Psoas muscle (tissue), 8 donors: Measurements from ENCODE around the gene P2RX2. TPM values are rescaled to one million over a fixed set of nuclear protein-coding genes. Genes with fewer than 3 reads are reported as not detected.

Source experiments
- ATAC-seq, 4 donors: fragments of 200-7000 bp; cut with Tn5 transposase; one replicate each; pipeline ENCODE4 v1.9.1; 2020; ENCODE audit warnings: moderate library complexity in 3 of 4, mild to moderate bottlenecking in 2 of 4
- DNase-seq, 2 donors: peaks; one replicate each; pipeline ENCODE4 v3.0.0-alpha.2; 2020
- H3K27ac ChIP-seq: fragments of 200-600 bp; one replicate; pipeline ENCODE4 v1.8.0; 2022
- H3K27me3 ChIP-seq, 3 donors: fragments of 200-600 bp in 1 of 3; one replicate each; pipeline versions ENCODE4 v1.6.1 to v1.8.0; 2013 to 2022; ENCODE audit warnings: low read length in 2 of 3, mild to moderate bottlenecking in 2 of 3, moderate library complexity in 1 of 3; ENCODE audit not compliant: insufficient read depth in 3 of 3
- H3K36me3 ChIP-seq, 2 donors: fragments of 200-600 bp in 1 of 2; one replicate each; pipeline versions ENCODE4 v1.6.1 to v1.8.0; 2013 to 2022; ENCODE audit warnings: low read depth in 1 of 2, mild to moderate bottlenecking in 1 of 2, moderate library complexity in 1 of 2; ENCODE audit not compliant: insufficient read depth in 1 of 2
- H3K4me1 ChIP-seq: fragments of 200-600 bp; one replicate; pipeline ENCODE4 v1.8.0; 2022
- H3K4me3 ChIP-seq: fragments of 200-600 bp; one replicate; pipeline ENCODE4 v1.8.0; 2022; ENCODE audit warnings: mild to moderate bottlenecking
- H3K9me3 ChIP-seq: fragments of 200-600 bp; one replicate; pipeline ENCODE4 v1.8.0; 2022
- WGBS, 3 donors: extraction: QIAGEN DNeasy Blood & Tissue Kit; methylation state at CpG; one replicate each; pipeline versions ENCODE4 v1.1.6 to v1.1.7; 2013; 5-methylcytosine and 5-hydroxymethylcytosine counted together
- intact Hi-C, 2 donors: fragments of 100-400 bp; cut with DNase I; formaldehyde crosslinking; loops; one replicate each; pipeline versions ENCODE4 v1.11.0 to v1.14.2; 2022
- polyA plus RNA-seq, 3 donors: library from polyadenylated mRNA; stranded (reverse); fragments of 200-250 nt; gene quantifications; one replicate each; pipeline ENCODE4 v1.2.3, GENCODE V29; 2013
- total RNA-seq, 4 donors: library from RNA; stranded (reverse); fragmentation: NEBNext Ultra II Directional in 2 of 4; extraction: Animal tissue kit (Norgen Biotek cat#: 25700) in 2 of 4; gene quantifications; one replicate each; pipeline versions ENCODE4 v1.2.1 to v1.2.4, GENCODE V29; 2021 to 2023
- TF ChIP-seq, protein P1 (sequence below): fragments of 200-600 bp; IDR thresholded peaks from one replicate; pipeline ENCODE4 v1.8.0; 2022; ENCODE audit warnings: antibody characterized with exemption
- donor health status: healthy with polysubstance abuse.
- donor health status: DM: no; HTN: no; CAD: no; lungs with moderate emphysema.
- donor health status: Bipolar disorder and iron deficiency.
- donor health status: healthy.
- donor health status: DM: yes; HTN: yes; CAD: no.
- donor health status: DM: no; HTN: no; CAD: no.
- donor health status: DM: no; HTN: no; CAD: no.
- donor health status: DM: yes; HTN: yes; CAD: no.

P2RX2 gene
- total and polyA plus RNA-seq, 7 donors = 0.01 TPM; not detected in 6

DNA sequence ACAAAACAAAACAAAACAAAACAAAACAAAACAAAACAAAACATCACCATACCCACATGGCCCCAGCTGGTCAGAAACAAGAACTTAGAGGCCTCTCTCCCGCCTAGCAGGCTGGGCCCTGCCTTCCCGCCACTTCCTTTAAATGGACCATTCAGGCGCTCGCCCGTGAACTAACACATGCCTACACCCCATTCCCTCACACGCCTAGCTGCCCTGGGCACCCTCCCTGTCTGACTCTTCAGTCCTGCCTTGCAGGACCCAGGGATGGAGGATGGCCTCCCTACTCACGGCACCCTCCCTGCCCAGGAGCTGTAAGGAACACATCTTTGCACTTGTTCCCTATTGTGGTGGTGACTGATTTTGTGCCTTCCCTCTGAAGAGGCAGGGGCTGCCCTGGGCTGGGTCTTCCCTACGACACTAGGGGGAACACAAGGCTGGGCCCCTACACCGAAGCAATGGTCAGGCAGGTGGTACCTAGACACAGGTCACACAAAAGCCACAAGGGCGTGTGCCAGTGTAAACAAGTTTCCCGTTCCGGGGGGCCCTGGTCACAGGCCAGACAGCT lies 21.5 kb downstream of the P2RX2 start:
- Histone ChIP-seq H3K4me1 (no peaks in the 10 kb centered on the region), H3K27me3 (no peaks in the 10 kb centered on the region), H3K9me3 (no peaks in the 10 kb centered on the region), H3K4me3 (no peak overlapping the region), H3K27ac (no peak overlapping the region), H3K36me3 (peaks cover 0 to 72% of the 10 kb centered on the region in 2 donors)
- TF ChIP-seq, protein P1, sequence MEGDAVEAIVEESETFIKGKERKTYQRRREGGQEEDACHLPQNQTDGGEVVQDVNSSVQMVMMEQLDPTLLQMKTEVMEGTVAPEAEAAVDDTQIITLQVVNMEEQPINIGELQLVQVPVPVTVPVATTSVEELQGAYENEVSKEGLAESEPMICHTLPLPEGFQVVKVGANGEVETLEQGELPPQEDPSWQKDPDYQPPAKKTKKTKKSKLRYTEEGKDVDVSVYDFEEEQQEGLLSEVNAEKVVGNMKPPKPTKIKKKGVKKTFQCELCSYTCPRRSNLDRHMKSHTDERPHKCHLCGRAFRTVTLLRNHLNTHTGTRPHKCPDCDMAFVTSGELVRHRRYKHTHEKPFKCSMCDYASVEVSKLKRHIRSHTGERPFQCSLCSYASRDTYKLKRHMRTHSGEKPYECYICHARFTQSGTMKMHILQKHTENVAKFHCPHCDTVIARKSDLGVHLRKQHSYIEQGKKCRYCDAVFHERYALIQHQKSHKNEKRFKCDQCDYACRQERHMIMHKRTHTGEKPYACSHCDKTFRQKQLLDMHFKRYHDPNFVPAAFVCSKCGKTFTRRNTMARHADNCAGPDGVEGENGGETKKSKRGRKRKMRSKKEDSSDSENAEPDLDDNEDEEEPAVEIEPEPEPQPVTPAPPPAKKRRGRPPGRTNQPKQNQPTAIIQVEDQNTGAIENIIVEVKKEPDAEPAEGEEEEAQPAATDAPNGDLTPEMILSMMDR = no peak
- WGBS, 3 donors = 89 to 90% (median 89%) methylated on average over 12 of the region's 12 CpGs
- no peak for DNase-seq
- intact Hi-C loops = loop anchor here in 1 of 2 donors (2.0 kb wide), 1 partner anchor 225 kb away; no protein-coding TSS in a partner anchor
- no peak for ATAC-seq

DNA sequence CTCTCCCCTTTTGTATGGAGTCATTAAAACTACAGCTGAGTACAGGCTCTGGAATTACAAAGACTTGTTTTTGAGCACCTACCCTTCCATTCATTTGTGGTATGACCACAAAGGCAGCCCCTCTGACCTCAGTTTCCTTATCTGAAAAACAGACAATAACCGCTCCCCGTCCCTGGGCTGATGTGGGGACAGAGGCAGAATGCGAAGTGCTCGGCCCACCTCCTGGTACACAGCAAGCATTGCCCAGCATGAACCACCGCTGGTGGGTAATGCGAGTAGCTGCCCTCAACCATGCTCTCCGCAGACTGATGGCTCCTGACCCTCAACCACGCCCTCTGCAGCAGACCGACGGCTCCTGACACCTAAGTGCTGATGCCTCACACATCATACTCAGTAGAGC lies 22.4 kb downstream of the P2RX2 start:
- TF ChIP-seq, protein P1 = no peak
- WGBS, 3 donors = 85 to 94% (median 88%) methylated on average over 10 of the region's 10 CpGs
- H3K27ac ChIP-seq = no peak overlapping the region
- ATAC-seq (no peak), DNase-seq (no peak)
- no peak overlapping the region for H3K4me3 ChIP-seq
- no peaks in the 10 kb centered on the region for H3K27me3 ChIP-seq
- no peaks in the 10 kb centered on the region for H3K9me3 ChIP-seq
- H3K4me1 ChIP-seq = no peaks in the 10 kb centered on the region
- intact Hi-C loops = loop anchor here in 1 of 2 donors (2.0 kb wide), 1 partner anchor 226 kb away; no protein-coding TSS in a partner anchor
- peaks cover under 1 to 65% of the 10 kb centered on the region in 2 donors for H3K36me3 ChIP-seq

DNA sequence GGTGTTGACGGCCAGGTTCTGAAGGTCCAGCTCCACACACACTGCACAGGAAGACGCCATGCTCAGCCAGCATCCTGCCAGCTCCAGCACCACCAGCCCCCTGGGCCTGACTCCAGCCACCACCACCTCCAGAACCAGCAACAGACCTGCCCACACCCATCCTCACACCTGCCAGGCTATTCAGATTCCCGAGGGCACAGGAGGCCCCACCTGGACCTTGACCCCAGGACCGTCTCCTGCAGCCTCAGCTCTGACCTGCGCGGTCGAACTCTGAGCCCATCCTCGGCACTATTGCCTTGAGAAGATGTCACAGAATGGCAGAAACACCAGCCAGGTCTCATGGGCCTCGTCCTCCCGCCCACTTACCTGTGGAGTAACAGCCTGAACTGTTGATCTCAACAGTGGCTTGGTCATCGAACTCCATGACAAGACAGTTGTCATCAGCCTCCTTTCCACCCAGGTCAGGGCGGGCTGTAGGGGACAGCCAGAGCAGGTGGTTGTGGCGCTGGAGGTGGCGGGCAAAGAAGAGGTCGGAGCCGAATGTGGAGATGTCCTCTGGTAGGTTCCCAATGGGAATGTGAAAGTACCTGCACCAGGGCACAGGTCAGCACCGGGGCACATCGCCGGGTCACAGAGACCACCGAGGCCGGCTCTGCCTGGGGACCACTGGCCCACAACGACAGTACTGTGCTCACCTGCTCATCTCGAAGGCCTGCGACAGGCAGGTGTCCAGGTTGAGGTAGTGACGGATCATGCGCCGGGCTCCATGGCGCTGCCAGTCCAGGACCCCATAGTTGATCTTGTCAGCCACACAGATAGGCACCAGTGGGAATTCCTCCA lies 23.5 kb downstream of the P2RX2 start:
- TF ChIP-seq, protein P1 = no peak
- Histone ChIP-seq H3K4me3 (no peak overlapping the region), H3K4me1 (no peaks in the 10 kb centered on the region), H3K27ac (no peak overlapping the region), H3K36me3 (peaks cover 2 to 68% of the 10 kb centered on the region in 2 donors), H3K27me3 (no peaks in the 10 kb centered on the region), H3K9me3 (no peaks in the 10 kb centered on the region)
- intact Hi-C loops = loop anchor here in 1 of 2 donors (2.0 kb wide), 1 partner anchor 227 kb away; no protein-coding TSS in a partner anchor
- ATAC-seq = no peak
- no peak for DNase-seq
- WGBS, 3 donors = 95 to 97% (median 95%) methylated on average over 27 to 28 of the region's 28 CpGs

DNA sequence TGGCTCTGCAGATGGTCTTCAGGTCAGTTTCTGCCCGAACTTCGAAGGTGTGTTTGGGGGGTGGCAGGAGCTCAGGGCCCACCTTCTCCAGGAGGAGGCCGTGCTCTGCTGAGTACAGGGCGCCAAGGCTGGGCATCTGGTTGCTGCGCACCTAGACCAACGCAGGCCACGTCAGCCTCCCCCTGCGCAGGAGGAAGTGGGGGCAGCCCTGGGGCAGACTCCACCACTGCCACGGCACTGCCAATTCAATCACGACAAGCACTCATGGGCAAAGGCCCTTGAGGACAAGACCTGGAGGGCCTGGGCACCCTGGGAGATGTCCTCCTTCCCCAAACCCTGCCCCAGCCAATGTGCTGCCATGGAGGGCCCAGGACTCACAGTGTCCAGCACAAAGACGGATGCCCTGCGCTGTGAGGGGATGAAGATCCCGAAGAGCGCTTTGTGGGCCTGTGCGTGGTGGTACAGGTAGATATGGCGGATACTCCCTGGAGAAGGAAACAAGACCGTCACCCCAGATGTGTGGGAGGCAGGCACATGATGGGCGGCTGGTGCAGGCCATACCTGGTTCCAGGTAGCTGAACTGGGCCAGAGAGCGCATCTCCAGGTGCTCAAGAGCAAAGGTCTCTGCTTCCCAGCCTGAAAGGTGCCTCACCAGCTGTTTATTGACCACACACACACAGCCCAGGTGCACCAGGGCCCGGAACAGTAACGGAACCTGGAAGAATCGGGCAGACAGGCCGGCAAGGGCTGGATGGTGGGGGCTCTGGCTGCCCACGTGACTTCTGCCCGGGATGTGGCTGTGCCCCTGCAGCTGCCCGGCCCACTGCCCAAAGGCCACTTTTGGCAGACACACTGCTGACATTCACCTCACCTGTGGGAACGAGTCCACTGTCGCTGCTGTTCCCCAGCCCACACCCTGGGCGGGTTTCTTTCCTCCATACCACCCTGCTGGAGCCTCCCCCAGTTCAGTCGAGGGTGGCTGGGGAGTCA lies 24.6 kb downstream of the P2RX2 start:
- no peak overlapping the region for H3K27ac ChIP-seq

More for the DNA sequence above, 24.6 kb downstream of the P2RX2 start:
- Histone ChIP-seq H3K27me3 (no peaks in the 10 kb centered on the region), H3K4me3 (no peak overlapping the region), H3K4me1 (no peaks in the 10 kb centered on the region), H3K9me3 (no peaks in the 10 kb centered on the region), H3K36me3 (peaks cover 2 to 67% of the 10 kb centered on the region in 2 donors)
- DNase-seq = no peak
- 94 to 98% (median 95%) methylated on average over 30 of the region's 30 CpGs for WGBS, 3 donors
- TF ChIP-seq, protein P1 = no peak
- intact Hi-C loops = no loop called here
- ATAC-seq = no peak
